BLaER1 (cell line): Measurements from ENCODE around the gene NDUFB8.

Experiments used
- H3K27ac ChIP-seq: shearing (Covaris generic); formaldehyde crosslinking; 2 replicates; pipeline ENCODE4 v1.8.1; 2022
- H3K27me3 ChIP-seq: shearing (Covaris generic); formaldehyde crosslinking; 2 replicates; pipeline ENCODE4 v1.8.1; 2022
- H3K36me3 ChIP-seq: shearing (Covaris generic); formaldehyde crosslinking; 2 replicates; pipeline ENCODE4 v1.8.1; 2022
- H3K4me1 ChIP-seq: shearing (Covaris generic); formaldehyde crosslinking; 2 replicates; pipeline ENCODE4 v1.8.1; 2022
- H3K4me2 ChIP-seq: shearing (Covaris generic); formaldehyde crosslinking; 2 replicates; pipeline ENCODE4 v1.8.1; 2022
- H3K4me3 ChIP-seq: shearing (Covaris generic); formaldehyde crosslinking; 2 replicates; pipeline ENCODE4 v1.8.1; 2022
- H3K9ac ChIP-seq: shearing (Covaris generic); formaldehyde crosslinking; 2 replicates; pipeline ENCODE4 v1.8.1; 2022
- H3K9me3 ChIP-seq: shearing (Covaris generic); formaldehyde crosslinking; 2 replicates; pipeline ENCODE4 v1.8.1; 2022
- H4K20me1 ChIP-seq: shearing (Covaris generic); formaldehyde crosslinking; 2 replicates; pipeline ENCODE4 v1.8.1; 2022
- Cebpa-rat ChIP-seq: shearing (Covaris generic); IDR thresholded peaks from 2 replicates; pipeline ENCODE4 v1.8.1; 2022

NDUFB8 gene

GRCh38 chr10:100524206-100524605 is 5.5 kb downstream of the NDUFB8 start:
- H3K36me3 ChIP-seq = peaks cover 80% of the 10 kb centered on the region
- no peak for TF ChIP-seq Cebpa-rat

GRCh38 chr10:100522945-100523344 is 6.7 kb downstream of the NDUFB8 start:
- Histone ChIP-seq H4K20me1 (peaks cover 40% of the 10 kb centered on the region; the same call in 1 of the 2 replicates), H3K27me3 (no peaks in the 10 kb centered on the region), H3K27ac (no peak overlapping the region), H3K9me3 (no peaks in the 10 kb centered on the region), H3K4me3 (no peak overlapping the region), H3K4me1 (peaks cover 7% of the 10 kb centered on the region), H3K36me3 (peaks cover 81% of the 10 kb centered on the region), H3K9ac (no peak overlapping the region), H3K4me2 (no peak overlapping the region)
- TF ChIP-seq Cebpa-rat = no peak

More at GRCh38 chr10:100524206-100524605, 5.5 kb downstream of the NDUFB8 start:
- Histone ChIP-seq H3K9ac (no peak overlapping the region), H4K20me1 (peaks cover 46% of the 10 kb centered on the region; the same call in 1 of the 2 replicates), H3K27ac (no peak overlapping the region), H3K4me1 (peaks cover 17% of the 10 kb centered on the region), H3K4me2 (no peak overlapping the region), H3K4me3 (no peak overlapping the region), H3K27me3 (no peaks in the 10 kb centered on the region), H3K9me3 (no peaks in the 10 kb centered on the region)

DNA sequence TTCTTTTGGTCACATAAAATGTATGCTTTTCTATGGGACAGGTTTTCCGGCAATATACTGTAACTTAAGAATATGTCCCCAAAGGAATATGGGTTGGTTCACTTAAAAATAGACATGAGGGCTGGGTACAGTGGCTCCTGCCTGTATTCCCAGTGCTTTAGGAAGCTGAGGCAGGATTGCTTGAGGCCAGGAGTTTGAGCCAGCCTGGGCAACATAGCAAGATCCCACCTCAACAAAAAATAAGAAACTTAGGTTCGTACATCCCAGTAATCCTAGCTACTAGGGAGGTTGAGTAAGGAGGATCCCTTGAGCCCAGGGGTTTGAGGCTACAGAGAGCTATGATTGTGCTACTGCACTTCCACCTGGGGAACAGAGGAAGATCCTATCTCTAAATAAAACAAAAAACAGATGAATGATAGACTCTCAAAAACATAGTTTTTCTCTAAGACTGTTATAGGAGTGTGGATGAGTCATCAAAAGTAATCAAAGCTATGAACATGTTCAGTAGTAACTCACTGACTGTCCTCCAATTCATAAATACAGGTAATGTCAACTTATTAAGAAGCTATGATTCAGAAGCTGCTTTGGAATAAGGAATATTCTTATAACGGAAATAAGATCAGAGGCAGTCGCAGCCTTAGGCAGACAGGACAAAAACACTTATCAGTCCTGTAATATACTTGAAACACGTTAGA is 7.4 kb downstream of the NDUFB8 start:
- no peak overlapping the region; the same call in 1 of the 2 replicates for H3K27ac ChIP-seq
- H3K4me2 ChIP-seq = no peak overlapping the region
- no peak overlapping the region for H3K9ac ChIP-seq
- H3K36me3 ChIP-seq = peaks cover 76% of the 10 kb centered on the region
- H3K4me1 ChIP-seq = 0 out of 2 replicates have a peak, but pooled peaks cover under 1% of the 10 kb centered on the region
- no peak overlapping the region for H3K4me3 ChIP-seq
- H3K9me3 ChIP-seq = no peaks in the 10 kb centered on the region
- H3K27me3 ChIP-seq = no peaks in the 10 kb centered on the region
- TF ChIP-seq Cebpa-rat = no peak
- peaks cover 33% of the 10 kb centered on the region; the same call in 1 of the 2 replicates for H4K20me1 ChIP-seq

GRCh38 chr10:100520811-100521210 is 8.9 kb downstream of the NDUFB8 start:
- Histone ChIP-seq H3K36me3 (peaks cover 73% of the 10 kb centered on the region), H3K9ac (no peak overlapping the region), H3K27ac (no peak overlapping the region), H3K4me2 (no peak overlapping the region), H3K4me1 (no peaks in the 10 kb centered on the region), H3K9me3 (no peaks in the 10 kb centered on the region), H4K20me1 (peaks cover 21% of the 10 kb centered on the region; the same call in 1 of the 2 replicates), H3K27me3 (no peaks in the 10 kb centered on the region), H3K4me3 (no peak overlapping the region)
- TF ChIP-seq Cebpa-rat = no peak

GRCh38 chr10:100519311-100520051 is 10.2 kb downstream of the NDUFB8 start, which contains the start of gene SEC31B:
Gene SEC31B (minus strand): TSS chr10:100519861. CDS start chr10:100516952, 2,909 bp downstream.
- H3K4me2 ChIP-seq = no peak within 1 kb of the TSS
- H3K36me3 ChIP-seq = peaks cover 73% of the 10 kb centered on the region
- H3K27ac ChIP-seq = no peak within 1 kb of the TSS
- no peaks in the 10 kb centered on the region for H3K9me3 ChIP-seq
- H3K27me3 ChIP-seq = no peaks in the 10 kb centered on the region
- H3K4me1 ChIP-seq = no peaks in the 10 kb centered on the region
- H3K4me3 ChIP-seq = no peak within 1 kb of the TSS
- no peak for TF ChIP-seq Cebpa-rat
- peaks cover 17% of the 10 kb centered on the region; the same call in 1 of the 2 replicates for H4K20me1 ChIP-seq
- no peak within 1 kb of the TSS for H3K9ac ChIP-seq

DNA sequence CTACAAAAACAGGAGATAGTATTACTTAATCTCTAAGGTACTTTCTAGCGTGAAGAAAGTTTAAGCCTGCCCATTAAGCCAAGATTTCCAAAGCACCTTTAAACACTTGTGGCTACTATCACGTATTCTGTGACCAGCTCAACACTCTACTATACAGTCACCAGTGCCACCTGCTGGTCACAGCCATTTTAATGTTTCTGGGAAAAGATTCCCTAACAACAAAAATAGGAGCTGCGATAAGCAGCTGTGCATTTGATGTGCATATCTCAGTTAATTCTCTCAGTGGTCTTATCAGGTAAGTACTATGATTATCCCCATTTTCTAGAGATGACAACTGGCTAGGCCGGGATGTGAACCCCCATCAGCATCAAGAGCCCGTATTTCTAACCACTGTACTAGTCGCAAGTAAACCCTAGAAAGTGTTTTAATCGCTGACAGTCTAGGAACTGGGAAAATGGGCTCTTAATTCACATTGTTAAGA is 10.9 kb downstream of the NDUFB8 start:
- no peak overlapping the region for H3K4me3 ChIP-seq
- no peak for TF ChIP-seq Cebpa-rat

GRCh38 chr10:100516847-100517246 is 12.8 kb downstream of the NDUFB8 start:
- H3K27ac ChIP-seq = no peak overlapping the region
- no peak overlapping the region for H3K4me3 ChIP-seq
- peaks cover 69% of the 10 kb centered on the region for H3K36me3 ChIP-seq
- peaks cover 4% of the 10 kb centered on the region; the same call in 1 of the 2 replicates for H4K20me1 ChIP-seq
- no peaks in the 10 kb centered on the region for H3K9me3 ChIP-seq
- no peak overlapping the region for H3K4me2 ChIP-seq
- no peaks in the 10 kb centered on the region for H3K4me1 ChIP-seq
- H3K9ac ChIP-seq = no peak overlapping the region
- TF ChIP-seq Cebpa-rat = no peak
- H3K27me3 ChIP-seq = no peaks in the 10 kb centered on the region

More for the DNA sequence above, 10.9 kb downstream of the NDUFB8 start:
- Histone ChIP-seq H3K9me3 (no peaks in the 10 kb centered on the region), H3K4me1 (no peaks in the 10 kb centered on the region), H3K27ac (no peak overlapping the region), H3K27me3 (no peaks in the 10 kb centered on the region), H3K9ac (no peak overlapping the region), H3K36me3 (peaks cover 73% of the 10 kb centered on the region), H3K4me2 (no peak overlapping the region), H4K20me1 (peaks cover 10% of the 10 kb centered on the region; the same call in 1 of the 2 replicates)

DNA sequence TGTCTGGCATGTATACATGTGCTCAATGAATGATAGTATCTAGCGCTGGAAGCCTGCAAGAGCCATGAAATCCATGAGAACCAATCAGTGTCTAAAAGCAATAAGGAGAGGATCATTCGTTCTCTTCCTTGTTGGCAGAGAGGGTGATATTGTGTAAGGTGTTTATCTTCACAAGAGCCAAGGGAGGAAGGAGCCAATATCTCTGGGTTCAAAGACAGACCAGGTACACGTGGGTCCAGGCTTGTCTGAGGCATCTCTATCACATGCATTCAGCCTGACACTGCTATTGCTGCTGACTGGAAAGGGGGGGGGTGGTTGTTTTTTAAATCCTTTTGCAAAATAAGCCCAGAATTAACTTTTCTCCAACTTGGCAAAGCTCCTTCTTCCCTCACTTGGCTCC is 14.1 kb downstream of the NDUFB8 start:
- H3K9me3 ChIP-seq = no peaks in the 10 kb centered on the region
- no peak overlapping the region for H3K9ac ChIP-seq
- no peak for TF ChIP-seq Cebpa-rat
- no peak overlapping the region for H3K4me3 ChIP-seq
- H3K36me3 ChIP-seq = peaks cover 66% of the 10 kb centered on the region
- H3K4me2 ChIP-seq = no peak overlapping the region
- H3K27me3 ChIP-seq = no peaks in the 10 kb centered on the region
- 0 out of 2 replicates have a peak, but pooled peaks cover 5% of the 10 kb centered on the region for H4K20me1 ChIP-seq
- H3K4me1 ChIP-seq = peaks cover 8% of the 10 kb centered on the region
- H3K27ac ChIP-seq = no peak overlapping the region

DNA sequence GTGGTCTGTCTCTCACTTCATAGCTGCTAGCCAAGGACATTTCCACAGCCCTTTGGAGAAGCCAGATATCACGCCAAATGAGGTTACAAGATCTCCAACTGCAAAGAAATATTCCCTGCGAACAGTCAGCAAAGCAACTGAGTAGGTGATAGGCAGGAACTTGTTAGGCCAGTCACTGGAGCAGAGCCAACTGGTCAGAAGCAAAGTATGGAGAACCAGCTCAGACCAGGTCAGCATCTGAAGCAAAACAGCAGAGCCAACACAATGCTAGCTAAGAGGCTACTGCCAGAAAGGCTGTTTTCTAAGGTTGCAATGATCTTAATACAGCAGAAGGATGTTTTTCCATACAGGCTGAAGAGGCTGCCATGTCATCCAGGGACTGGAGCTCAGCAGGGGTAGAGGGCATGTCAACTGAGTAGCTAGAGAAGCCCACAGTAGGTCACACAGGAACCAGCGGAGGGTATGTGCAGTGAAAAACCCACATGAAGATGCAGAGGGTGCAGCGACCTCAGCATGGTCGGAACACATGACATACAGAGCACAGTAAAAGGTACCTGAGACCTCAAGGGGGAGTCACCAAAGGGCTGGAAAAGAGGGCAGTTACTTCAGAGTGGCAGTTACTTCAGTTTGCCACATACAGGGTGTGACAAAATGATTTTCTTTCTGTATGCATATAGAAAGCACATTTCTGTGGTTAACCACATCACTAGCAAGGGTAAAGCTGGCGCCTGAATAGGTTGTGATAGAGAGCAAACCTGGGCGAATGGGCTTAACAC is 18.9 kb downstream of the NDUFB8 start:
- Histone ChIP-seq H4K20me1 (0 out of 2 replicates have a peak, but pooled peaks cover 11% of the 10 kb centered on the region), H3K9me3 (no peaks in the 10 kb centered on the region), H3K4me3 (no peak overlapping the region), H3K4me2 (peak overlapping the region; percentile 37), H3K4me1 (peaks cover 12% of the 10 kb centered on the region), H3K9ac (no peak overlapping the region; the same call in 1 of the 2 replicates), H3K27ac (no peak overlapping the region), H3K36me3 (peaks cover 82% of the 10 kb centered on the region), H3K27me3 (no peaks in the 10 kb centered on the region)
- no peak for TF ChIP-seq Cebpa-rat
